ENCODE measurements around the gene COL8A1.

- TF ChIP-seq CTCF (IDR thresholded peaks at IDR 0.05) (peak in 5 of 7 experiments; percentile 39 to 70 (median 62)), POLR2AphosphoS5 (IDR thresholded peaks at IDR 0.05) (no peak), POLR2A (IDR thresholded peaks at IDR 0.05) (no peak), EP300 (IDR thresholded peaks at IDR 0.05) (no peak)
These were observed 204.6 kb downstream of the COL8A1 start for GRCh38 chr3:99842826-99843589.

All from stomach (tissue), 4 donors.